ENCODE data around the gene ERG28. TPM values are rescaled to one million over a fixed set of nuclear protein-coding genes. Genes with fewer than 3 reads are reported as not detected.

ERG28 gene
- total RNA-seq, 1 donor from 2014 or later: 36.1 TPM

GRCh38 chr14:75650253-75651058 is 10.2 kb downstream of the ERG28 start:
- Histone ChIP-seq H3K9me3 (no peaks in the 10 kb centered on the region), H3K27me3 (no peaks in the 10 kb centered on the region), H3K4me1 (peaks cover 24% of the 10 kb centered on the region), H3K27ac (no peak overlapping the region), H3K4me3 (no peak overlapping the region), H3K36me3 (peaks cover 51% of the 10 kb centered on the region)
- ATAC-seq (no peak), DNase-seq (no peak)
- no peak for TF ChIP-seq CTCF (IDR thresholded peaks at IDR 0.05)
- intact Hi-C loops (cut with DNase I): loop anchor here (5.0 kb wide), 1 partner anchor 73 kb away; the partner anchor contains the start of gene FLVCR2

- ATAC-seq (no peak), DNase-seq (no peak)
- H3K27ac ChIP-seq: no peak overlapping the region
- peaks cover 24% of the 10 kb centered on the region for H3K4me1 ChIP-seq
- H3K4me3 ChIP-seq: no peak overlapping the region
- no peaks in the 10 kb centered on the region for H3K9me3 ChIP-seq
- intact Hi-C loops (cut with DNase I): loop anchor here (5.0 kb wide), 1 partner anchor 72 kb away; the partner anchor contains the start of gene FLVCR2
- peaks cover 44% of the 10 kb centered on the region for H3K36me3 ChIP-seq
- TF ChIP-seq CTCF (IDR thresholded peaks at IDR 0.05): no peak
- H3K27me3 ChIP-seq: no peaks in the 10 kb centered on the region
Measured at GRCh38 chr14:75649773-75650172, 10.9 kb downstream of the ERG28 start.

- intact Hi-C loops (cut with DNase I): no loop called here
- Histone ChIP-seq H3K4me1 (peaks cover 24% of the 10 kb centered on the region), H3K27me3 (no peaks in the 10 kb centered on the region), H3K4me3 (no peak overlapping the region), H3K27ac (peak overlapping the region; percentile 68), H3K9me3 (no peaks in the 10 kb centered on the region), H3K36me3 (peaks cover 40% of the 10 kb centered on the region)
- DNase-seq (no peak), ATAC-seq (no peak)
- TF ChIP-seq CTCF (IDR thresholded peaks at IDR 0.05): no peak
Measured at GRCh38 chr14:75649337-75649736, 11.3 kb downstream of the ERG28 start.

- no peaks in the 10 kb centered on the region for H3K27me3 ChIP-seq
- DNase-seq (peak; percentile 72), ATAC-seq (peak; percentile 92)
- H3K4me3 ChIP-seq: no peak overlapping the region
- no peak for TF ChIP-seq CTCF (IDR thresholded peaks at IDR 0.05)
- intact Hi-C loops (cut with DNase I): no loop called here
- H3K4me1 ChIP-seq: peaks cover 24% of the 10 kb centered on the region
- peaks cover 39% of the 10 kb centered on the region for H3K36me3 ChIP-seq
- peak overlapping the region; percentile 68 for H3K27ac ChIP-seq
- no peaks in the 10 kb centered on the region for H3K9me3 ChIP-seq
Measured at GRCh38 chr14:75648066-75648838, 12.4 kb downstream of the ERG28 start.

GRCh38 chr14:75647640-75648039 is 13.0 kb downstream of the ERG28 start:
- TF ChIP-seq CTCF (IDR thresholded peaks at IDR 0.05): no peak
- peak overlapping the region; percentile 68 for H3K27ac ChIP-seq
- no peak overlapping the region for H3K4me3 ChIP-seq
- H3K9me3 ChIP-seq: no peaks in the 10 kb centered on the region
- H3K27me3 ChIP-seq: no peaks in the 10 kb centered on the region
- ATAC-seq: peak; percentile 41
- H3K36me3 ChIP-seq: peaks cover 34% of the 10 kb centered on the region
- peaks cover 24% of the 10 kb centered on the region for H3K4me1 ChIP-seq
- DNase-seq: no peak
- intact Hi-C loops (cut with DNase I): no loop called here

All from upper lobe of right lung (tissue), 1 donor.